ENCODE data around the gene PICALM.
A peak's percentile ranks its signal among the peaks of the same experiment; 100 is the strongest.

Gene PICALM

GRCh38 chr11:86050196-86050709 lies 18.6 kb downstream of the PICALM start:
- DNase-seq (ENCODE audit: low read depth), result no peak

- DNase-seq (ENCODE audit: low read depth), result peak; percentile 68
Measured at GRCh38 chr11:86047275-86047991, 21.5 kb downstream of the PICALM start.

- no peak for DNase-seq (ENCODE audit: low read depth)
Measured at GRCh38 chr11:86046116-86046515, 22.8 kb downstream of the PICALM start.

- DNase-seq (ENCODE audit: low read depth), result no peak
Measured at GRCh38 chr11:86043765-86044503, 24.9 kb downstream of the PICALM start.

GRCh38 chr11:86041975-86042378 lies 26.9 kb downstream of the PICALM start:
- peak; percentile 91 for DNase-seq (ENCODE audit: low read depth)

GRCh38 chr11:86040919-86041850 lies 27.7 kb downstream of the PICALM start:
- DNase-seq (ENCODE audit: low read depth), result no peak

- DNase-seq (ENCODE audit: low read depth), result no peak
Measured at GRCh38 chr11:86039094-86039493, 29.8 kb downstream of the PICALM start.

- no peak for DNase-seq (ENCODE audit: low read depth)
Measured at GRCh38 chr11:86037743-86038142, 31.1 kb downstream of the PICALM start.

GRCh38 chr11:86035920-86036319 lies 33.0 kb downstream of the PICALM start:
- DNase-seq (ENCODE audit: low read depth), result no peak

- no peak for DNase-seq (ENCODE audit: low read depth)
Measured at GRCh38 chr11:86035164-86035563, 33.7 kb downstream of the PICALM start.

GRCh38 chr11:86034710-86035109 lies 34.2 kb downstream of the PICALM start:
- DNase-seq (ENCODE audit: low read depth), result no peak

GRCh38 chr11:86021377-86021776 lies 47.5 kb downstream of the PICALM start:
- DNase-seq (ENCODE audit: low read depth), result no peak

GRCh38 chr11:86018249-86018648 lies 50.6 kb downstream of the PICALM start:
- DNase-seq (ENCODE audit: low read depth), result no peak

- DNase-seq (ENCODE audit: low read depth), result no peak
Measured at GRCh38 chr11:86016451-86016850, 52.4 kb downstream of the PICALM start.

- DNase-seq (ENCODE audit: low read depth), result no peak
Measured at GRCh38 chr11:86015699-86016098, 53.2 kb downstream of the PICALM start.

- no peak for DNase-seq (ENCODE audit: low read depth)
Measured at GRCh38 chr11:86014221-86014620, 54.7 kb downstream of the PICALM start.

GRCh38 chr11:86013713-86014112 lies 55.2 kb downstream of the PICALM start:
- DNase-seq (ENCODE audit: low read depth), result no peak

GRCh38 chr11:86011175-86011574 lies 57.7 kb downstream of the PICALM start:
- no peak for DNase-seq (ENCODE audit: low read depth)

- no peak for DNase-seq (ENCODE audit: low read depth)
Measured at GRCh38 chr11:86003654-86004053, 65.2 kb downstream of the PICALM start.

GRCh38 chr11:86002431-86002830 lies 66.5 kb downstream of the PICALM start:
- DNase-seq (ENCODE audit: low read depth), result no peak

- DNase-seq (ENCODE audit: low read depth), result no peak
Measured at GRCh38 chr11:85991508-85991907, 77.4 kb downstream of the PICALM start.

- DNase-seq (ENCODE audit: low read depth), result no peak
Measured at GRCh38 chr11:85989746-85990145, 79.1 kb downstream of the PICALM start.
